ENCODE measurements around the gene CDCP1. TPM values are rescaled to one million over a fixed set of nuclear protein-coding genes. Genes with fewer than 3 reads are reported as not detected.

CDCP1 gene
- 0.53 TPM for total RNA-seq

- DNase-seq (ENCODE audit: low spot score) (no peak), ATAC-seq (peak; percentile 49)
These were observed at the start of gene CDCP1 for GRCh38 chr3:45145681-45146614. CDCP1 (minus strand) TSS chr3:45146378; CDS start chr3:45146287, 91 bp downstream.

- no peak for ATAC-seq
- no peak for DNase-seq (ENCODE audit: low spot score)
These were observed 48.6 kb upstream of the CDCP1 start for GRCh38 chr3:45194791-45195190.

- ATAC-seq (peak; percentile 84), DNase-seq (ENCODE audit: low spot score) (no peak)
These were observed 45.8 kb upstream of the CDCP1 start for GRCh38 chr3:45191924-45192417.

GRCh38 chr3:45191424-45191823 is 45.2 kb upstream of the CDCP1 start:
- no peak for ATAC-seq
- no peak for DNase-seq (ENCODE audit: low spot score)

GRCh38 chr3:45188719-45189659 is 42.8 kb upstream of the CDCP1 start:
- no peak for DNase-seq (ENCODE audit: low spot score)
- ATAC-seq: no peak

GRCh38 chr3:45187694-45188141 is 41.5 kb upstream of the CDCP1 start:
- no peak for ATAC-seq
- no peak for DNase-seq (ENCODE audit: low spot score)

GRCh38 chr3:45186871-45187270 is 40.7 kb upstream of the CDCP1 start:
- no peak for DNase-seq (ENCODE audit: low spot score)
- ATAC-seq: no peak

GRCh38 chr3:45185461-45185860 is 39.3 kb upstream of the CDCP1 start:
- DNase-seq (ENCODE audit: low spot score): no peak

GRCh38 chr3:45185052-45185451 is 38.9 kb upstream of the CDCP1 start:
- DNase-seq (ENCODE audit: low spot score) (no peak), ATAC-seq (no peak)

More at GRCh38 chr3:45185461-45185860, 39.3 kb upstream of the CDCP1 start:
- ATAC-seq: no peak

GRCh38 chr3:45183872-45184262 is 37.7 kb upstream of the CDCP1 start:
- no peak for DNase-seq (ENCODE audit: low spot score)
- no peak for ATAC-seq

GRCh38 chr3:45182915-45183871 is 37.0 kb upstream of the CDCP1 start:
- no peak for DNase-seq (ENCODE audit: low spot score)
- peak; percentile 83 for ATAC-seq

- DNase-seq (ENCODE audit: low spot score) (no peak), ATAC-seq (no peak)
These were observed 35.3 kb upstream of the CDCP1 start for GRCh38 chr3:45181496-45181895.

GRCh38 chr3:45180899-45181298 is 34.7 kb upstream of the CDCP1 start:
- no peak for ATAC-seq
- DNase-seq (ENCODE audit: low spot score): no peak

- DNase-seq (ENCODE audit: low spot score): no peak
These were observed 33.9 kb upstream of the CDCP1 start for GRCh38 chr3:45180051-45180450.

GRCh38 chr3:45179163-45179562 is 33.0 kb upstream of the CDCP1 start:
- ATAC-seq: no peak
- DNase-seq (ENCODE audit: low spot score): no peak

More at GRCh38 chr3:45180051-45180450, 33.9 kb upstream of the CDCP1 start:
- ATAC-seq: no peak

GRCh38 chr3:45178183-45179023 is 32.2 kb upstream of the CDCP1 start:
- no peak for ATAC-seq
- no peak for DNase-seq (ENCODE audit: low spot score)

- DNase-seq (ENCODE audit: low spot score) (no peak), ATAC-seq (no peak)
These were observed 30.7 kb upstream of the CDCP1 start for GRCh38 chr3:45176912-45177311.

- ATAC-seq (no peak), DNase-seq (ENCODE audit: low spot score) (no peak)
These were observed 28.1 kb upstream of the CDCP1 start for GRCh38 chr3:45174234-45174633.

- no peak for ATAC-seq
These were observed 27.6 kb upstream of the CDCP1 start for GRCh38 chr3:45173776-45174175.

More at GRCh38 chr3:45173776-45174175, 27.6 kb upstream of the CDCP1 start:
- no peak for DNase-seq (ENCODE audit: low spot score)
